D341Med (cell line): ENCODE measurements around the gene CNTN1.

Source experiments
- DNase-seq: peaks from one replicate; pipeline ENCODE4 v3.0.0; 2012; ENCODE audit warnings: low spot score

CNTN1 gene

DNA sequence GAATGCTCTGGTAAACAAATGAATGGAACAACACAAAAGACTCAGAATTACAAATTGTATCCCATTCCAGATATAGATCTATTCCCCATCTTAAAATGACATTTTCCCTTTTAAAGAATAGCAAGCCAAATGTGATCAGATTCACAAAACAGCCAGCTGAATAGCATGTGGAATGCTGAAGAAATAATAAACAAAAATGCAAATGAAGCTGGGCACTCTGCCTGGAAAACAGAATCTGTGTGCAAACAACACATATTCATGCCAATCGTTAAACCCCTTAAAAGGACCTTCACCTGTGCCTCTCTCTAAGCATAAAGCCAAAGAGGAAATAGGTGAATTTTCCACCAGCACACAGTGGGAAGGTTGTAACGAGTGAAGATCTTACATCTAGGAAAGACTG, 428.0 kb downstream of the CNTN1 start:
- DNase-seq: no peak

DNA sequence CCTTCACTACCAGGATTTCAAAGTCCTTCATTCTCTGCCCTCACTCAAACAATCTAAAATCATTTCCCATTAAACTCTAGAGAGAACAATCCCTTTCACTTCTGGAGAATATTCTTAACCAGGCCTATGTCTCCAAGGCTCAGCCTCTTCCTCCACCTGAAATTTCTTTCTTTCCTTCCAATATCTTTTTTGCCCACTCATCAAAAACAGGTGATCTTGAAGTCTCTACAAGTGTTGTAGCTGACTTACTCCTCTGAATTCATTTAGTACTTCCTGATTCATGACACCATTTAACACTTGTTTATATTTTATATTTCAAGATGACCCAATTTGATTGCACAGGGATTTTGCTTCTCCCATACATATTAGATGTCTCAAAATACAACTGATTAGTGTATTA, 429.1 kb downstream of the CNTN1 start:
- no peak for DNase-seq
